Activated T-helper 9 cell treated with anti-CD3 and anti-CD28 coated beads, Interleukin-2, amount 50 U/mL, for 16 hours (primary cell): ENCODE results near the gene MAD1L1.
"Not testable (repeated sequence)": the region's sequence is repeated elsewhere in the genome, so short reads cannot be mapped to it uniquely, and the experiment has no call there.

Experiments used
- DNase-seq: peaks from one replicate; pipeline ENCODE4 v3.0.0-alpha.2; 2020; ENCODE audit warnings: low read depth

Gene MAD1L1

DNA sequence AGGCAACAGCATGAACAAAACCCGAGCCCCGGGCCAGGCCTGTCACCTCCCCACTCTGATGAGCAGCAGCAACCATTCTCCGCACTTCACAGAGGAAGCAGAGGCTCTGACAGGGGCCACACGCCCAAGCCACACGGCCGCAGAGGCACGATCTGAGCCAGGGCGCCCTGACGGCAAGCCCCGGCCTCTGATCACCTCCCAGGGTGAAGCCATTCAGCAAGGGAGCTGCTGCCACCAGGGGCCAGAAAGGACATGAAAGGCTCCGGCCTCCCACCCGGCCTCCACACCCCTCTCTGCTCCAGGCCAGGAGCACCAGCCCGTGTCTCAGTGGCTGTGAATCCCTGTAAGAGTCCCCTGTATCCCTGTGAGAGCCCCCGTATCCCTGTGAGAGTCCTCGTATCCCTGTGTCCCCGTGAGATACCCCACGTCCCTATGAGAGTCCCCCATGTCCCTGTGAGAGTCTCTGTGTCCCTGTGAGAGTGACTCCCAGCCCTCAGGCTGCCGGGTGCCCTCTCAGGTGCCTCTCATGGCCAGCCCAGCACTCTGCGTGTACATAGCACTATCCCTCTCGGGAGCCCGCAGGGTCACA lies 187.8 kb downstream of the MAD1L1 start:
- no peak for DNase-seq

DNA sequence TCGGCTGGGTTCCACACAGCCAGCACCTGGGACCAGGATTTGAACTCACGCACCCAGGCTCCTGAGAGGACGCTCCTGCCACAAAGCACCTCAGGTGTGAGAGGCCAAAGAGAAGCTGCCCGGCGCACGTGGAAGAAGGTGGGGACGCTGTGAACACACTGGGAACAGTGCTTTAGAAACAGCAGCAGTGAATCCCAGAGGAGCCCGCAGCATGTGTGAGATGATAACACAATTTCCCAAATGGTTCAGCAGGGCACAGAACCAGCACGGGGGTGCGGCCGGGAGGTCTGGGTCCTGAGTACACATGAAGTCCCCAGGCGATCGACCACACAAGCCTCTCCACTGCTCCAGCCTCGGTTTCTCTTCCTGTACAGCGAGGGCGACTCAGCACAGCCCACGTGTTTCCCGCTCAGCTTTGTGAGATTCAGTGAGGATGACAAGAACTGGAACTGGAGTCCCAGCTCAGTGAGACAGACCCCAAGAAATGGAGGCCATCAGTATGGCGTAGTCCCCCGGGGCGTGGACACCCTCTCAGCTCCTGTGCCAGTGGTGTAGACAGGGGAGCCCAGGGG lies 188.3 kb downstream of the MAD1L1 start:
- no peak for DNase-seq

DNA sequence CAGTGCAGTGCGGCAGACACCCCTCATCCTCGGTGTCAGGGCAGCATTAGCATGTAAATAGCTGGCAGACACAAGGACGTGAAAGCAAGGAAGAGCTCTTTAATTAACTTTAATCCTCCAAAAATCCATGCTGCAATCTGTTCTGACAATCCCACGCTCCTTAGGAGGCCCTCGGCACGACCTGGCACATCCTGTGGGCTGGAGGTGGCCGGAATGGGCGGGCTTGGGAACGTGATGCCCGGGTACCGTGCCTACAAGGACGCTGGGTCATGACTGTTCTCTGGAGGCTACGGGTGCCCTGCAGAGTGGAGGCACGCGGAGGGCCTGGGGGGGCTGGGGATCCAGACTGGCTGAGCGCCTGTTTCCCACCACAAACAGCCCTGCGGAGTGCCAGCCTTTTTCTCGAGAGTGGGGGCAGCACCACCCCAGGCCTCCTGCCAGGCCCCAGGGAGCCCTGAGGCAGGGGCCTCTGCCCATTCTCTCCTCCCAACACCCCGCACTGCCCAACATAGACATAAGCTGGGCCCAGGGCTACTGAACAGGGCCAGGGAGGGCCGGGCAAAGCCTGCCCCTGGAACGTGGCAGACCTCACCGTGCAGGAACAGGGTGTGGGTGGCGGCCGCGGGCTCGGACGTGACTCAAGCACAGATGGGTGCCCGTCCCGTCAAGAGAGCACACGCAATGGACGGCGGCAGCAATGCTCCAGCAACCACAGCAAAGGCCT lies 189.3 kb downstream of the MAD1L1 start:
- DNase-seq, result no peak

DNA sequence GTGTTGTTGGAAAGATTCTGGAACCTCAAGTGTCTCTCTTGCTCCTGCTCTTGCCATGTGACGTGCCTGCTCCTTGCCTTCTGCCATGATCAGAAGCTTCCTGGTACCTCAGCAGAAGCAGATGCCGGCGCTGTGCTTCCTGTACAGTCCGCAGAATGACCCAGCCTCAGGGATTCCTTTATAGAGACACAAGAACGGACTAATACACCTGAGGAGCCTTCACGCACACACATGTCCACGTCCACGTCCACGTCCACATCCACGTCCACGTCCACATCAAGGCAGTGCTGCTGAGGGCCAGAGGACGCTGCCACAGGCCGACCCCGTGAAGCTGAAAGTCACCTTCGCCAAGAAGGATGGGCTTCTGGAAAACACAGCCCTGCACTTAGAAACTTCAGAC lies 190.1 kb downstream of the MAD1L1 start:
- DNase-seq, result no peak

DNA sequence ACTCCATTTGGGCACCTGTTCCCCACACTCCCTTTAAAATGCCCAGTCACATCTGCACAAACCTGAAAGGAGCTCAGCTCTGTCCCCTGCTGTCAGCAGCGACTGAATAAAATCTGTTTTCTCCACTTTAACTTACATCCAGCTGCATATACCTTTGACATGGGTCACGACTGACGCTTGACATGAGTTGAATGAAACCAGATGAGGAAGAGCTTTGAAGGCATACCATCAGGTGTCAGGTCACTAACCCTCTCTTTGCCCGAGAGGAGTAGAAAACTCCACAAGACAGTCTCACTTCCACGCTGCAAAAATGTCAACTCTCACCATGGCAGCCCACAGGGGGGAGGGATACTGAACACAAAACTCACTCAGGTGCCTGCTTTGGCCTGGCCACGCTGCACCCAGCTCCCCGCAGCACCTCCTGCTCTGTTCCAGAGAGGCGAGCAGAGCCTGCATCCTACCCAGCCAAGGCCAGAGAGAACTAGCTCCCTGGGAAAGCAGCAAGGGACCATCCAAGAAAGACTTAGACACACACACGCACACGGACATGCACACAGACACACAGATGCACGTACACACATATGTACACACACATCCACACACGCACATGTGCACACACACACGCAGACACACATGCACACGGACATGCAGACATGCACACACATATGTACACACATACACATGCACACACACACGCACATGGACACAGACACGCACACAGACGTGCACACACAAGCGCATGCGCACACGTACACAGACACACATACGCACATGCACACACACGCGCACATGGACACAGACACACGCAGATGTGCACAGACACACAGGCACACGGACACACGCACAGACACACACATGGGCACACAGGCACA lies 191.0 kb downstream of the MAD1L1 start:
- DNase-seq, result no peak

DNA sequence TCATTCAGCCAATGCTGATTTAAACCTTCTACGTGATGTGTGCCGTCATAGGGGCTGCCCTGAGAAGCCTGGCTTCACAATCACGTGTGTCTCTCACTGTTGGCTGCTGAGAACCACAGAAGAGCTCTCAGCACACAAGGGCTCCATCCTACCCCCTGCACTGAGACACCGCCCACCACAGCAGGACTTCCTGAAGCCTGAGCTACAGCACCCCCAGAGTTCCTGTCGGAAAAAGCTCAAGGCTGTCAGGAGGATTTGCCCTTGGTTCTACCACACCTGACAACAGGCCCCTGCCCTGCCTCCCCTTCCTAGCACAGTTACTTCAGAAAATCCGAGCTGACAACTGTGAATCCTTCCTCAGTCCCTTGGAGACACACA lies 191.9 kb downstream of the MAD1L1 start:
- DNase-seq, result no peak

DNA sequence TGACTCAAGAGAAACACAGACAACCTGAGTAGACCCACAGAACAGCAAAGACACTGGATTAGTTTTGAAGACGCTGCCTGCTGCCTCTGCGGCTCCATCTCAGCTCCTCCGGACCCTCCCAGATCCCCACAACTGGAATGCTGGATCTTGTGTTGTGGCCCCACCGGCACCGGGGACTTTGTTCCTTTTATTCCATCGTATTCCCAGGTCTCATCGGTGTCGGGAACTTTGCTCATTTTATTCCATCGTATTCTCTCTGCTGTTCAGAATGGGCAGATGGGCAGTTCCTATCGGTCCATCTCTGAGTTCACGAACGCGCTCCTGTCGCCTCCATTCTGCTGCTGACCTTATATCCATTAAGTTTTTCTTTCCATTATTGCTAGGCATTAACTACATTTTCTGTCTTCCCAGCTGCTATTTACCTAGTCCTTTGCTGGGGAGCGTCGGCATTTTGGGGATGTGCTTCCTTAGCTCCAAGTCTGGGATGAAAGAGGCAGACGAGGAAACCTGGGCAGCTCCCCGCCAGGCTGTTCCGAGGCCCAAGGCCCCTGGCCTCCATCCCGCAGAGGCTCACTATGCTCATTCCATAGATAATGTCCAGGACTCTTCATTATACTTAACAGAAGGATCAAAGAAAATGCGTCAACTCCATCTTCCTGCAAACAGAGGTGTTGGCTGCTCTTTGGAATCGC lies 192.4 kb downstream of the MAD1L1 start:
- no peak for DNase-seq

DNA sequence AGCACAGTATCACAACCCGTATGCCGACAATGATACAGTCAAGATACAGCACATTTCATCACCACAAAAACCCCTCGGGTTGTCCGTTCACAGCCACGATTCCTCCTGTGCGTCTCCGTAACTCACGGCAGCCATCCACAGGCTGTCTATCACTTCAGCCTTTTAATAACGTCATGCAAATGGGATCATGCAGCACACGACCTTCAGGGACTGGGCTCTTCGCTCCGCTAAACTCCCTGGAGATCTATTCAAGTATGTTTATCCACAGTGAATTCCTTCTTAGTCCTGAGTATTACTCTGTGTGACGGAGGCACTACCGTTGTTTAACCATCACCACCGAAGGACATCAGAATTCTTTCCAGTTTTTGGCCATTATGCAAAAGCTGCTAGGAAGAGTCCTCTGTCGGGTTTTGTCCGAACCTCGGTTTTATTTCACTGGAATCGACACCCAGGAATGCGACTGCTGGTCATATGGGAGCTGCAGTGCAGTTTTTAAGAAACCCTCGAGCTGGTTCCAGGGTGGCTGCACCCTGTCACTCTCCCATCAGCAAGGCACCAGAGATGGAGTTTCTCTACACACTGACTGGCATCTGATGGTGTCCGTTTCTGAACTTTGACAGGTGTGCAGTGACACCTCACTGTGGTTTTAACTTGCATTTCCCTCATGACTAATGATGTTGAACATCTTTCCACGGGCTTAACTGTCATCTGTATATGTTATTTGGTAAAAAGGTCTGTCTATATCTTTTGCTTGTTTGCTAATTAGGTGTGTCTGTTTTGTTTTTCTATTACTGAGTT lies 193.6 kb downstream of the MAD1L1 start:
- no peak for DNase-seq

DNA sequence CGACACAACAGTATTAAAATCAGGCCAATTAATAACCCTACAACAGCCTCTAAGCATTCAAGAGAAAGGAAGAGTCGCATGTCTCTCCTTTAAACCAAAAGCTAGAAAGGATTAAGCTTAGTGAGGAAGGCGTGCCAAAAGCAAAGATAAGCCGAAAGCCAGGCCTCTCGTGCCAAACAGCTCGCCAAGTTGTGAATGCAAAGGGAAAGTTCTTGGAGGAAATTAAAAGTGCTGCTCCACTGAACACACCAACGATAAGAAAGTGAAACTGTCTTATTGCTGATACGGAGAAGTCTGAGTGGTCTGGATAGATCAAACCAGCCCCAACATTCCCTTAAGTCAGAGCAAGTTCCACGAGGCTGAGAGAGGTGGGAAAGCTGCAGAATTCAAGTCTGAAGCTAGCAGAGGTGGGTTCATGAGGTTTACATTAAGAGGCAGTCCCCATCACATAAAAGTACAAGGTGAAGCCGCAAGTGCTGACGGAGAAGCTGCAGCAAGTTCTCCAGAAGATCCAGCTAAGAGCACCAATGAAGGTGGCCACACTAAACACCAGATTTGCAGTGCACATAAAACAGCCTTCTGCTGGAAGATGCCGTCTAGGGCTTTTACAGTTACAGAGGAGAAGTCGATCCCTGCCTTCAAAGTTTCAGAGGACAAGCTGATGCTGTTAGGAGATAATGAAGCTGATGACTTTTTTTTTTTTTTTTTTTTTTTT lies 194.8 kb downstream of the MAD1L1 start:
- no peak for DNase-seq

DNA sequence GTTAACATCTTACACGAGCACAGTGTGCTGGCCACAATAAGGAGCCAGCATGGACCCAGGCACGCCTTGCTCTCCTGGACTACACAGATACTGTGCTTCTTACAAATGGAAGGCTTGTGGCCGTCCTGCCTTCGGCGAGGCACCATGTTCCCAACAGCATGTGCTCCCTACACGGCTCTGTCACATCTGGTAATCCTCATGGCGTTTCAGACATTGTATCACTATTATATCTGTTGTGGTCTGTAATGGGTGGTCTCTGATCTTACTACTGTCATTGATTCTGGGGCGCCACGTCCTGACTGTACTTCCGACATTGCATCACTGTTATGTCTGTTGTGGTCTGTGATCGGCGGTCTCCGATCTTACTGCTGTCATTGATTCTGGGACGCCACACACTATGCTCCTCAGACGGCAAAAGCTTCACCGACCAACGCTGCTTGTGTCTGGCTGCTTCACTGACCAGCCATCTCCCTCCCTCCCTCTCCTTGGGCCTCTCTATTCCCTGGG lies 195.4 kb downstream of the MAD1L1 start:
- no peak for DNase-seq

DNA sequence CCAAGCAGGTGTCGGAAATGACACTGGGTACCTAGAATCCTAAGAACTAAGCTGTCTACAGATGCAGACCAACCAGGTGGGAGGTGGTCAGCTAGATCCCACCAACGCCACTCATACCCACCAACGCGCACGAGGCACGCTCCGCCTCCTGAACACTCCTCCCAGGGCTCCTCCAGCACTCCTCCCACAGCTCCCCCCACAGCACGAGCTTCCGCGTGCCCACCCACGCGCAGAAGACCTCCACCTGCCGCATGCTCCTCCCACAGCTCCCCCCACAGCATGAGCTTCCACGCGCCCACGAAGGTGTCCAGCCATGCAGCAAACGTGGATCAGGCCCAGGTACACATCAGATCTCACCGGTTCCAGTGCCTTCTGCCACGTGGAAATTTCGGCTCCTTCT lies 196.0 kb downstream of the MAD1L1 start:
- DNase-seq, result no peak

DNA sequence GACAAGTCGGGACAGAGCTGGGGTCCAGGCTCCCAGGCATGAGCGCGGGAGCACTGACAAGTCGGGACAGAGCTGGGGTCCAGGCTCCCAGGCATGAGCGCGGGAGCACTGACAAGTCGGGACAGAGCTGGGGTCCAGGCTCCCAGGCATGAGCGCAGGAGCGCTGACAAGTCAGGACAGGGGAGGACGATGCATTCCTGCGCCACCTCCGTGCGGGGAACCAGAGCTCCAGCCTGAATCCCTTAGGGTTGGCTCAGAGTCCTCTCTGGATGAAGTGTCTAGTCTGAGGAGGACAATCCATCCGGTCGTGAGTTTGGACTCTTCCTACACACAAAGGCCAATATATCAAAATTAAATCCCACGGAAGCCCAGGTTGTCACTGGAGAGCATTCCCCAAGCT lies 196.5 kb downstream of the MAD1L1 start:
- DNase-seq, result not testable (repeated sequence)

DNA sequence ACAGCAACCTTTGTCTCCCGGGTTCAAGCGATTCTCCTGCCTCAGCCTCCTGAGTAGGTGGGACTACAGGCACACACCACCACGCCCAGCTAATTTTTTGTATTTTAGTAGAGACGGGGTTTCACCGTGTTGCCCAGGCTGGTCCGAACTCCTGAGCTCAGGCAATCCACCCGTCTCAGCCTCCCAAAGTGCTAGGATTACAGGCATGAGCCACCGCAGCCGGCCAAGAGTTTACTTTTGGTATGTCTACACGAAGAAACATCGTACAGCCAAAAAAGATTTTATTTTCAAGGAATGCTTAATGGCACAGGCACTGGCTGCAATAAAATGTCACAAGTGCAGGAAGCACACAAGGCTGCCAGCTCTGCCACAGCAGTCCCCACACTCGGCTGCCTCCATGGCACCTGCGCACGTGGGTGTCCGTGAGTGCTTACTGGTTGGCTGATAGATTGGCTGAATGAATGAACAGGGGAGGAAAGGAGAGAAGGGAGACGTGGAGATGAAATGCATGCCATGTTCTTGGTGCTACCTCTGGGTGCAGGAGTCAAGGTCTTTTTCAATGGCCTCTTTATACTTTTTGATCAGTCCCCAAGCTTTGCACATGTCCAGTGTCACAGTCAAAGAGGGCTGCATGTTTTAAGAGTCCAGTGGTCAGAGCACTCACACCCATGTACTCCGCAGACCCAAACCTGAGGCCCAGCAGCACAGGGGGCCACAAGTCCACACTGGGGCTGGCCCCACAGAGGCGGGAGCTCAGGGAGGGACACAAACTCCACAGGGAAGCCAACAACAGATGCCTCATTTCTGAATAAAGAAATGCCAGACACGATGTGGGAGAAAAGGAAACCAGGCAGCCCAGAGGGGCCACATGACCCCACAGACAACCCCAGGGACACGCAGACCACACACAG lies 198.2 kb downstream of the MAD1L1 start:
- no peak for DNase-seq

DNA sequence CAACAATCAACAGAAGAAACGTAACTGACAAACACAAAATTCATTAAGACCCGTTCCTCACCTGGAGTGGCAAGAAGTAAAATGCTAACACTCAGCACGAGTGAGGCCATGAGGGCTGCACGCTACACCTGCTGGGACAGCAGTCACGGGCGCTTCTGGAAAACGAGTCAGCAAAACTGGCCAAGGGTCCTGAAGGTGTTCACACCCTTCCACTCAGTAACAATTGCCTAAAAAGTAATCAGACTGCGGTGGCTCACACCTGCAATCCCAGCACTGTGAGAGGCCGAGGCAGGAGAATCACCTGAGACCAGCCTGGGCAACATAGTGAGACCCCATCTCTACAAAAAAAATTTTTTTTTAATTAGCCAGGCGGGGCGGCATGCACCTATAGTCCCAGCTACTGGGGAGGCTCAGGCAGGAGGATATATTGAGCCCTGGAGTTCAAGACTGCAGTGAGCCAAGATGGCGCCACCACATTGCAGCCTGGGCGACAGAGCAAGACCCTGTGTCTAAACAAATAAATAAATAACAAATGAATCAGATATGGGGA lies 199.1 kb downstream of the MAD1L1 start:
- no peak for DNase-seq

DNA sequence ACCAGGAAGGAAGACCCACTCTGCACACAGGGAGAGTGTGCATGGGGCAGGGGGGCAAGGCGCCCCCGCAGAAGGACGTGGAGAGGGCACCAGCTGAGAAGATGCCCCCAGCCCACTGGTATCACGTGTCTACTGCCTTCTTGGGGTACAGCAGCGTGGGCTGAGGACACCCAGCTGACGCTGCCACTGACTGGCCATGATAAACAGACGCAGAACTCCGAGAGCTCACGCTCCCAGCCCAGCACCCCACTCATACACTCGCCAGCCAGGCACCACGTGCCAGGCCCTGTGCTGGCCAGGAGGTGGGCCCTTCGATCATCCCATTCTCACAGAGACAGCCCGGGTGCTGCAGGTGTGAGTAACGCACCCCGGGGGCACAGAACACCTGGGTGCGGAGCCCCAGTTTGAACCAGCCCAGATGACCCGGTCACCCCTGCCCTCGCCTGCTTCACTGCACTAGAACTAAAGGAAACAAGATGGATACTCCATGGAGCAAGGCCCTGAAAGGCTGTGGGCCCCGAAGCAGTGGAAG lies 199.8 kb downstream of the MAD1L1 start:
- no peak for DNase-seq

DNA sequence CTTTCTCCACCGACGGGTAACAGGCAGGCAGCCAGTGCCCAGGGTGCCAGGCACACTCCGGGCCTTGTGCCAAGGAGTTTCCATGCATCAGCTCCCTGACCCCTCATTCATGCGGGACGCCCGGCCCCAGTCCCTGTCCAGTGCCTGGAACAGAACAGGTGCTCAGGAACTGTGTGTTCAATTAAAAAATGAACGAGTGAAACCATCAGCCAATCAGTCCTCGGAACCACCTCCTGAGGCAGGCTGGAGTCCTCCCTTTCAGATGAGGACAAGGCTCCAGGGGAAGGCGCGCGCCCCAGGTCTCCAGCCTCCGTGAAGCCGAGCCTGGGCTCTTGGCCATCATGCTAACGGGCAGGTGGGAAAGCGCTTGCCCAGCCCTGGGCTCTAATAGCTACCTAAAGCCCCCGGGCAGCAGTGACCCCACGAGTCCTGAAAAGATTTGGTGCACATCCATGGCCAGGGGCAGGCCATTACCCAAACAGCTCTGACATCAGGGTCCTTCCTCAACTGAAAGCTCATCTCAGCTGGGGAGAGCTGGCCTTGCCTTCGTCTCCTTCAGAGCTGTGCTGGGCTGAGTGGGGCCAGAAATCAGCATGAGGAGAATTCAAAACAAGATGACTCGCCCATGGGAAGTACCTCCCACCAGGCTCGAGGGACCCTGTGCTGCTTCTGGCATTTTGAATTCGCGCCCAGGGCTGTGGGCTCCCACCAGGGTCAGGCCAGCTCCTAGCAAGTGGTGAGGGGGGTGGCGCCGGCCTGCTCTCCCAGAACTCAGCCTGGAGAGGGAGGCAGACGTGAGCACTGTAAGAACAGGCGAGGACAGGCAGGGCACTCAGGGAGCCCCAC lies 200.5 kb downstream of the MAD1L1 start:
- DNase-seq, result no peak

DNA sequence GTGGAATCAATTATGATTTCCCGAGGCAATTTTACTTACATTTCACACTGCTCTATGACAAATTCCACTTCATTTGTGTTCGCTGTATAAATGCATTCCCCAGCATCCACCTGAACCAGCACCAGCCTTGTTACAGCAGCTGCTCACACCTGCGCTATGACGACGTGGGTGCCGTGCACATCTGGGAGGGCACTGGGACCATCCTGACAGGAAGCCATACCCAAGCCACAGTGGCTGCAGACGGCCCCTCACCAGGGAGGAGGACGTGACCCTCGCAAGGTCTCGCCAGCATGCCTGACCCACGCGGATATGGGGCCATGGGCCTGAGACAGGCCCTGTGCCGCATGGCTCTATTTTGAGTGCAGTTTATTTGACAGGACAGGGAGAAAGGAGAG lies 201.3 kb downstream of the MAD1L1 start:
- DNase-seq, result no peak
